BJ (cell line): Measurements from ENCODE around the gene FST. TPM values are rescaled to one million over a fixed set of nuclear protein-coding genes. Genes with fewer than 3 reads are reported as not detected.

ENCODE experiments used
- CTCF ChIA-PET: fragments of 350-600 bp; formaldehyde crosslinking; extraction: SDS; loops from one replicate; lab custom pipeline; 2021; ENCODE audit warnings: antibody characterized with exemption, inconsistent platforms; lab: Yijun Ruan, JAX
- POLR2A ChIA-PET: fragments of 300-600 bp; sonication (Branson Sonifier 250); formaldehyde crosslinking; extraction: SDS; loops from one replicate; lab custom pipeline; 2021; ENCODE audit warnings: antibody characterized with exemption; lab: Charles Lee
- DNase-seq: peaks from one replicate; pipeline ENCODE4 v3.0.0-alpha.2; 2011; ENCODE audit warnings: low read depth
- H3K27me3 ChIP-seq: 2 replicates; pipeline ENCODE4 v1.6.0; 2011; ENCODE audit warnings: low read length; ENCODE audit not compliant: control insufficient read depth, insufficient read depth
- H3K36me3 ChIP-seq: 2 replicates; pipeline ENCODE4 v1.5.1; 2011; ENCODE audit warnings: low read length; ENCODE audit not compliant: control insufficient read depth, insufficient read depth
- H3K4me3 ChIP-seq: 2 replicates; pipeline ENCODE4 v1.5.1; 2011; ENCODE audit warnings: low read depth, mild to moderate bottlenecking, control low read depth, low read length
- CTCF ChIP-seq: IDR thresholded peaks from 2 replicates; pipeline ENCODE4 v1.5.1; 2011; ENCODE audit warnings: low read depth, mild to moderate bottlenecking, control low read depth, inconsistent platforms, low read length, moderate library complexity; ENCODE audit not compliant: insufficient read depth
- polyA plus RNA-seq: library from polyadenylated mRNA; depleted of rRNA; stranded (reverse); fragments of >200 nt; gene quantifications from 2 replicates; pipeline ENCODE4 v1.2.3, GENCODE V29; 2011

Gene FST
- polyA plus RNA-seq, 1 experiment: 85.5 TPM

GRCh38 chr5:53456366-53456765, 24.1 kb upstream of the FST start:
- CTCF ChIA-PET: no interaction called here
- H3K36me3 ChIP-seq: no peaks in the 10 kb centered on the region
- TF ChIP-seq CTCF: no peak
- POLR2A ChIA-PET: no interaction called here
- H3K4me3 ChIP-seq: no peak overlapping the region
- no peaks in the 10 kb centered on the region for H3K27me3 ChIP-seq
- DNase-seq: no peak

GRCh38 chr5:53463909-53464621, 16.4 kb upstream of the FST start:
- TF ChIP-seq CTCF: no peak
- CTCF ChIA-PET: interaction anchor here (0.9 kb wide), 1 partner anchor 13 kb away, joined by 3 read pairs; no protein-coding TSS in a partner anchor

GRCh38 chr5:53464722-53465121, 15.7 kb upstream of the FST start:
- no peaks in the 10 kb centered on the region for H3K27me3 ChIP-seq
- H3K36me3 ChIP-seq: no peaks in the 10 kb centered on the region
- CTCF ChIA-PET: interaction anchor here (0.9 kb wide), 1 partner anchor 13 kb away, joined by 3 read pairs; no protein-coding TSS in a partner anchor
- POLR2A ChIA-PET: no interaction called here
- TF ChIP-seq CTCF: no peak
- H3K4me3 ChIP-seq: no peak overlapping the region
- no peak for DNase-seq

More at GRCh38 chr5:53463909-53464621, 16.4 kb upstream of the FST start:
- Histone ChIP-seq H3K4me3 (no peak overlapping the region), H3K27me3 (no peaks in the 10 kb centered on the region), H3K36me3 (no peaks in the 10 kb centered on the region)
- no peak for DNase-seq
- POLR2A ChIA-PET: no interaction called here

DNA sequence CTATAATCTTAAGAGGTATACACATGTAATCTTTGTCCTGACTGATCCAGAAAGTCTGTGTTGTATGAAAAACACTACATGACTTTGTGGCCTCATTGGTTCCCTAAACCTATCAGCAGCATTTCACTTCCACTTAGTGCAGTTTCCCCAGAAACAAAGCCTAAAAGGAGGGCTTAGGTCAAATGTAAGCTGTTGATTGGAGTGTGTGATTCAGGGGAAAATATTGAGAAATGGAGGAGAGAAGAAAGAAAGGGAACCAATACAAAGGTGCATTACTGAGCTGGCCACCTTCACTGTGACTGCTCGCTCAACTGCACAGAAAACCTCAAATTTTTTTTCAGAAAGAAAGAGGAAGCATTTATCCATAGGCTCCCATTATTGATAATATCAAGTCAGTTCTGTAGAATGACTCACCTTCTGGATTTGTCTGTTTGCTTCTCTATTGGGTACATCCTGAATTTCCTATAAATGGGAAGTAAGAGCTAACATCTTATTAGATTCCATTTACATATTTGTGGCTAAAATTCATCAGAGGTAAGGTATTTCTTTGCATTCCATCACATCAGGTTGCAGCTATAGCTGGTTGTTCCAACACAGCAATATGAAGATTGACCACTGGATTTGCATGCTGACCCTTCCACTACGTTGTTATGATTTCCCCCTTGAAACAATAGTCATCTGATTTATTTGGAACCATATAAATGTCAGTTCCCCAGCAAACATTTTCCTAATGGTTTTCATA, 10.3 kb upstream of the FST start:
- POLR2A ChIA-PET: interaction anchor here (0.6 kb wide), 1 partner anchor 43 kb away, joined by 10 read pairs; no protein-coding TSS in a partner anchor
- TF ChIP-seq CTCF: no peak
- DNase-seq: no peak
- H3K27me3 ChIP-seq: no peaks in the 10 kb centered on the region
- no peak overlapping the region for H3K4me3 ChIP-seq
- no peaks in the 10 kb centered on the region for H3K36me3 ChIP-seq
- CTCF ChIA-PET: interaction anchor here (0.8 to 1.6 kb wide), 4 partner anchors 8 to 761 kb away, joined by 3 to 4 read pairs (median 4); no protein-coding TSS in a partner anchor

DNA sequence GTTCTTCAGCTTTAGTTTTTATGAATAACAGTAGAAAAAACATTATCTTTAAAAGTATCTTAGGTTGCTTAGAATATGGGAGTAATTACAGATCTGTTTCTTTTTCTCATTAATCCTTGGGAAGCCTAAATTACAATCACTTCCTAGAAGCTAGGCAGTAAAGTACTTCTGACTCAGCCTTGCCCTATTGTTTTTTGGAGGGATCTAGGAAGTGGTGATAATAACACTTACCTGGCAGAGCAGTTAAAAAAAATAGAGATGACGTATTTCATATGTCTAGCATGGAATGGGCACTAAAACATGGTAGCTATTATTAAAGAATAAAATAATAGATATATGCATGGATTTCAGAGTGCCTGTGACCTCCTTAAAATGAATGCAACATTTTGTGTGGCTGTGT, 8.2 kb upstream of the FST start:
- no peak for DNase-seq
- ChIA-PET POLR2A (no interaction called here), CTCF (interaction anchor here (0.9 to 1.4 kb wide), 4 partner anchors 209 to 750 kb away, joined by 3 read pairs; no protein-coding TSS in a partner anchor)
- Histone ChIP-seq H3K27me3 (no peaks in the 10 kb centered on the region), H3K36me3 (no peaks in the 10 kb centered on the region), H3K4me3 (no peak overlapping the region)
- no peak for TF ChIP-seq CTCF
